GM21423 (cell line): ENCODE data around the gene NAALADL1.

Source experiments
- ATAC-seq: cut with Tn5 transposase; IDR thresholded peaks from one replicate; pipeline ENCODE4 v1.9.1; 2021; ENCODE audit warnings: mild to moderate bottlenecking, moderate library complexity; ENCODE audit not compliant: unreplicated experiment

Gene NAALADL1

GRCh38 chr11:65058419-65059054 lies at the start of gene NAALADL1:
Gene NAALADL1 (minus strand): TSS chr11:65058553. CDS start chr11:65058521, 32 bp downstream.
- ATAC-seq = no peak

DNA sequence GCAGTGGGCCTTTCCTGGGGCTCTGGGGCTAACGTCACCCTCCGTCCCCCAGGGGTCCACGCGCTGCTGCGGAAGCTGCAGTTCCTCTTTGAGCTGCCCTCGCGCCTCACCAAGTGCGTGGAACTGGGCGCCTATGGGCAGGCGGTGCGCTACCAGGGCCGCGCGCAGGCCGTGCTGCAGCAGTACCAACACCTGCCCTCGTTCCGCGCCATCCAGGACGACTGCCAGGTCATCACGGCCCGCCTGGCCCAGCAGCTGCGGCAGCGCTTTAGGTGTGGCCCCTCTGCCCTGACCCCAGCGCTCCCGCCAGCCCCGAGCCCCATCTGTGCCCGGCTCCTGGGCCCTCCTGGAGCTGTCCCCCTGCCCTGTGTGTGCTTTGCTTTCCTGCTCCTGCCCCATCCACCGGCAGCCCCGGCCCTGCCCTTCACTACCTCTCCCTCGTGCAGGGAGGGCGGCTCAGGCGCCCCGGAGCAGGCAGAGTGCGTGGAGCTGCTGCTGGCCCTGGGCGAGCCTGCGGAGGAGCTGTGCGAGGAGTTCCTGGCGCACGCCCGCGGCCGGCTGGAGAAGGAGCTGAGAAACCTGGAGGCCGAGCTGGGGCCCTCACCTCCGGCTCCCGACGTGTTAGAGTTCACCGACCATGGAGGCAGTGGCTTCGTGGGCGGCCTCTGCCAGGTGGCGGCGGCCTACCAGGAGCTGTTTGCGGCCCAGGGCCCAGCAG lies 49.6 kb upstream of the NAALADL1 start:
- ATAC-seq = no peak

GRCh38 chr11:65107078-65107477 lies 48.7 kb upstream of the NAALADL1 start:
- no peak for ATAC-seq

- ATAC-seq = no peak
These were observed 46.3 kb upstream of the NAALADL1 start for GRCh38 chr11:65104628-65105027.

GRCh38 chr11:65103476-65103875 lies 45.1 kb upstream of the NAALADL1 start:
- ATAC-seq = no peak

- no peak for ATAC-seq
These were observed 44.1 kb upstream of the NAALADL1 start for GRCh38 chr11:65102142-65103095.

GRCh38 chr11:65100674-65101350 lies 42.5 kb upstream of the NAALADL1 start:
- no peak for ATAC-seq

DNA sequence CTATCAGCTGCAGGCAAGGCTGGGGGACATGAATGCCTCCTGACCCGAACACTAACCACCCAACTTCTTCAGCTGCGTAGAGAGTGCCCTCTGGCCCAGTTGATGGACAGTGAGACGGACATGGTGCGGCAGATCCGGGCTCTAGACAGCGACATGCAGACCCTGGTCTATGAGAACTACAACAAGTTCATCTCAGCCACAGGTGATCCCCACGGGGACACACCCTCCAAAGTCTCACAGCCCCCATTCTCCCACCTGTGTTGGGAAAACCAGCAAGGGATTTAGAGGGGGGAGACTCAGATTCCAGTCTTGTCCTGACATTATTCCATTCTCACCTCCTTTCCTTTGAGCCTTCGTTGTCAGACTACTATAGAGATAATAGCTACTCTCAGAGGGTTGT lies 38.6 kb upstream of the NAALADL1 start:
- ATAC-seq = no peak

DNA sequence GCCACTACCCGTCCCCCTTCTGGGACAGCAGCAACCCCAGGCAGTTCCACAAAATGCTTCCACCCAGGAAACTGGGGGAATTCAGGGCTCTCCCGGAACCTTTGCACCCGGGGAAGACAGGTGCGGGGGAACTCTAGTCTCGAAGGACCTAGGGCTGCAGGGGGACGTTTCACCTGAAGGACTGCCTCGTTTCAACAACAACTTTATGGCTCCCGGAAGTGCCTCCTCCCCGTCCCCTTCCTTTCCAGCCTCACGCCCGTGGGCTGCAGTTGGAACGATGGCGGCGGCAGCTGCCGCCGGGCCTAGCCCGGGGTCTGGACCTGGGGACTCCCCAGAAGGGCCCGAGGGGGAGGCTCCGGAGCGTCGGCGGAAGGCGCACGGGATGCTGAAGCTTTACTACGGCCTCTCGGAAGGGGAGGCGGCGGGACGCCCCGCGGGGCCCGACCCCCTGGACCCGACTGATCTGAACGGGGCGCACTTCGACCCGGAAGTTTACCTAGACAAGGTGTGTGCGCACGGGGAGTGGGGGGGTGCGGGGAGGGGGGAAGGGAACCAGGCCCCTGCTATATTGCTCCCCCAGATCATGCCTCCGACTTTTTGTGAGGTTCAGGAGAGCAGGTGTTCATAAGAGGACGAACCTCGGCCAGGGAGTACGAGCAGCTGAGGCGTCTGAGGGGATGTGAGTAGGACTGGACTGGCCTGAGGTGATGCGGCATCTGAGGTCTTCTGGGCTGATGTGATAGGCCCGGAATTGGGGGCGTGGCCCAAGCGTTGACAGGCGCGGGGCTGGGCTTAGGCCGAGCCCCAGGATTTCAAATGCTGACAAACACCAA lies 37.8 kb upstream of the NAALADL1 start, which contains the start of gene VPS51:
VPS51 (plus strand) TSS at position 241 of the 833 bp plus-strand sequence; CDS start at position 278, 37 bp downstream.
- peak; percentile 78 for ATAC-seq

- no peak for ATAC-seq
These were observed 37.1 kb upstream of the NAALADL1 start for GRCh38 chr11:65095427-65095826.

DNA sequence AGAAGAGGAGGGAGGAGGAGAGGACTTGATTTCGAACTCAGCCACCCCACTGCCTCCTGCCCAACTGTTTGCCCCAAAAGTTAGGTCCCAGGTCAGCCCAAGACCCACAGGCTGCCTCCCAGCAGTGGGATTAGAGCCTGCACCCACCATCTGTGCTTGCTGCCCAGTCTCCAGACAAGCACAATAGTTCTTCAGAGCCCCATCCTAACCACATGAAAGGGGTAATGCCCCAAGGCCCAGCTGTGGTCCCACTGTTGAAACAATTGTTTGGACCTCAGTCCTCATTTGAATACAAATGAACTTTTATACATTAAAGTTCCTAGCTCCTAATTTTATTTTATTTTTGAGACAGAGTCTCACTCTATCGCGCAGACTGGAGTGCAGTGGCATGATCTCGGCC lies 32.3 kb upstream of the NAALADL1 start:
- no peak for ATAC-seq

DNA sequence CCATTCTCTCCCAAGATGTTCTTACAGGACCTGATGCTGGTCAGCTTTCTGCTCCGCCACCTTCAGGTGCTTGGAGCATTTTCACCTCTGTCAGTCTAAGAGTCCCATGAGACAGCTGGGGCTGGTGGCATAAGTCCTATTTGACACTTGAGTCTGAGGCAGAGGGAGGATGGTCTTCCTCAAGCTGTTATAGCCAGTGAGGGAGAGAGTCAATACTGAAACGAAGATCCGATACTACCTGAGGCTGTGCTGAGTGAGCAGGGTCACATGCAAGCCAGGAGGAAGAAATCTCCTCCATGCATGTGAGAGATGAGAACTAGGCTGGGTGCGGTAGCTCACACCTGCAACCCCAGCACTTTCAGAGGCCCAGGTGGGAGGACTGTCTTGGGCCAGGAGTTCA lies 31.3 kb upstream of the NAALADL1 start:
- ATAC-seq = no peak

DNA sequence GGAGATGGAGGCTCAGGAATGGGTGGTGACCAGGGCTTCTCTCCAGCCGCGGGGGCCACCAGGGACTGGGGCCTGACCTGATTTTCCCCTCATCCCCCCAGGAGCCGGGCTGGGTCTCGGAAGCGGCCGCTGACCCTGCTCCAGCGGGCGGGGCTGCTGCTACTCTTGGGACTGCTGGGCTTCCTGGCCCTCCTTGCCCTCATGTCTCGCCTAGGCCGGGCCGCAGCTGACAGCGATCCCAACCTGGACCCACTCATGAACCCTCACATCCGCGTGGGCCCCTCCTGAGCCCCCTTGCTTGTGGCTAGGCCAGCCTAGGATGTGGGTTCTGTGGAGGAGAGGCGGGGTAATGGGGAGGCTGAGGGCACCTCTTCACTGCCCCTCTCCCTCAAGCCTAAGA lies 29.5 kb upstream of the NAALADL1 start:
- ATAC-seq = no peak

- ATAC-seq = no peak
These were observed 28.9 kb upstream of the NAALADL1 start for GRCh38 chr11:65087216-65087615.

GRCh38 chr11:65086809-65087208 lies 28.5 kb upstream of the NAALADL1 start:
- ATAC-seq = no peak

GRCh38 chr11:65085446-65085845 lies 27.1 kb upstream of the NAALADL1 start:
- no peak for ATAC-seq

DNA sequence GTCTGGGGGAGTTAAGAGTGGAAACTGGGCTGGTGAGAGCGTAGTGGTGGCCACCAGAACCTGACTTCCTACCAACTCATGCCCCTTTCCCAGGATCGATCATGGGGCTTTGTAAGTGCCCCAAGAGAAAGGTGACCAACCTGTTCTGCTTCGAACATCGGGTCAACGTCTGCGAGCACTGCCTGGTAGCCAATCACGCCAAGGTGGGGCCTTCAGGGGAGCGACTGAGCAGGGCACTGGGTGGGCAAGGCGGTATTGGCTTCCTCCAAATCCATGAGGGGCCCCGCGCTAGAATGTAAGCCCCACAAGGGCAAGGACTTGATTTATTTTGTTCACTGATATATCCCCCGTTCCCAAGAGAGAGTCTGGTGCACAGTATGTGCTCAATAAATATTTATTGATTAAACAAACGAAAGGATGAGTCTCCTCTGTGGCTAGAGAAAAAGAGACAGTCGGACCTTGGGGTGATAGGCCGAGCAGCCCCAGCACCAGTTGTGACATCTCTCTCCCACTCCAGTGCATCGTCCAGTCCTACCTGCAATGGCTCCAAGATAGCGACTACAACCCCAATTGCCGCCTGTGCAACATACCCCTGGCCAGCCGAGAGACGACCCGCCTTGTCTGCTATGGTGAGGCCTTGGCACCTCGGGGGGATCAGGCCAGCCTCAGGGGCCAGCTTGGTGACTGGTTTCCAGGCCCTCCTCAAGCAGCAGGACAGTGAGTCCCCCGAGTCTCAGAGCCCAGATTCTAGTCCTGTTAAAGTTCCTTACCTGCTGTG lies 26.4 kb upstream of the NAALADL1 start:
- no peak for ATAC-seq

- ATAC-seq = peak; percentile 85
These were observed 25.7 kb upstream of the NAALADL1 start, which contains the start of the genes CDCA5 and ZFPL1 for GRCh38 chr11:65083834-65084597. Gene CDCA5 (minus strand): TSS chr11:65084040. CDS start chr11:65083978, 62 bp downstream. Gene ZFPL1 (plus strand): TSS chr11:65084222. CDS start chr11:65084699, 477 bp downstream.
